Jurkat, Clone E6-1 (cell line): ENCODE measurements around the gene PRKCE.

ENCODE experiments used
- DNase-seq: peaks from one replicate; pipeline ENCODE4 v3.0.0-alpha.2; 2011; ENCODE audit warnings: low read depth, low spot score
- H3K4me3 ChIP-seq: 2 replicates; pipeline ENCODE4 v1.5.1; 2011; ENCODE audit warnings: mild to moderate bottlenecking, low read length, control low read depth, moderate library complexity

Gene PRKCE

GRCh38 chr2:45627911-45628310 is 23.6 kb upstream of the PRKCE start:
- H3K4me3 ChIP-seq, result no peak overlapping the region
- DNase-seq, result no peak

GRCh38 chr2:45629971-45630370 is 21.5 kb upstream of the PRKCE start:
- DNase-seq, result no peak
- H3K4me3 ChIP-seq, result no peak overlapping the region

GRCh38 chr2:45631319-45631718 is 20.2 kb upstream of the PRKCE start:
- no peak for DNase-seq
- H3K4me3 ChIP-seq, result no peak overlapping the region

GRCh38 chr2:45631955-45632354 is 19.5 kb upstream of the PRKCE start:
- DNase-seq, result no peak
- no peak overlapping the region for H3K4me3 ChIP-seq

- H3K4me3 ChIP-seq, result no peak overlapping the region
- no peak for DNase-seq
Observed at GRCh38 chr2:45634223-45634622, 17.3 kb upstream of the PRKCE start.

GRCh38 chr2:45636008-45636407 is 15.5 kb upstream of the PRKCE start:
- DNase-seq, result no peak
- H3K4me3 ChIP-seq, result no peak overlapping the region

GRCh38 chr2:45637440-45637839 is 14.0 kb upstream of the PRKCE start:
- H3K4me3 ChIP-seq, result no peak overlapping the region
- DNase-seq, result no peak

GRCh38 chr2:45640576-45640975 is 10.9 kb upstream of the PRKCE start:
- DNase-seq, result no peak
- no peak overlapping the region for H3K4me3 ChIP-seq

- H3K4me3 ChIP-seq, result peak overlapping the region; percentile 15
- DNase-seq, result no peak
Observed at GRCh38 chr2:45643095-45643494, 8.4 kb upstream of the PRKCE start.

GRCh38 chr2:45643543-45644542 is 7.6 kb upstream of the PRKCE start:
- no peak for DNase-seq
- peak overlapping the region; percentile 15 for H3K4me3 ChIP-seq

GRCh38 chr2:45646289-45646688 is 5.2 kb upstream of the PRKCE start:
- no peak overlapping the region for H3K4me3 ChIP-seq
- DNase-seq, result no peak

GRCh38 chr2:45647356-45647755 is 4.1 kb upstream of the PRKCE start:
- H3K4me3 ChIP-seq, result no peak overlapping the region
- no peak for DNase-seq

GRCh38 chr2:45647986-45648520 is 3.4 kb upstream of the PRKCE start:
- DNase-seq, result no peak
- no peak overlapping the region for H3K4me3 ChIP-seq

GRCh38 chr2:45648636-45649035 is 2.8 kb upstream of the PRKCE start:
- no peak for DNase-seq
- no peak overlapping the region for H3K4me3 ChIP-seq

GRCh38 chr2:45649462-45649857 is 2.0 kb upstream of the PRKCE start:
- DNase-seq, result no peak

GRCh38 chr2:45649858-45650811 is 1.3 kb upstream of the PRKCE start:
- DNase-seq, result no peak
- H3K4me3 ChIP-seq, result peak overlapping the region; percentile 56

More at GRCh38 chr2:45649462-45649857, 2.0 kb upstream of the PRKCE start:
- peak overlapping the region; percentile 56 for H3K4me3 ChIP-seq

- peak; percentile 88 for DNase-seq
- H3K4me3 ChIP-seq, result peak overlapping the region; percentile 56
Observed at GRCh38 chr2:45650851-45651414, 542 bp upstream of the PRKCE start.

- DNase-seq, result no peak
- H3K4me3 ChIP-seq, result peak overlapping the region; percentile 55
Observed at GRCh38 chr2:45652090-45653031, 886 bp downstream of the PRKCE start.
